Activated T-cell treated with anti-CD3 and anti-CD28 coated beads for 48 hours (primary cell): ENCODE results near the gene IDUA.
"Not testable (repeated sequence)": the region's sequence is repeated elsewhere in the genome, so short reads cannot be mapped to it uniquely, and the experiment has no call there.

Source experiments
- DNase-seq: peaks from one replicate; pipeline ENCODE4 v3.0.0-alpha.2; 2020; ENCODE audit warnings: low read depth

Gene IDUA

GRCh38 chr4:987624-988513 lies 1.0 kb downstream of the IDUA start:
- DNase-seq: no peak

- DNase-seq: no peak
These were observed 2.2 kb downstream of the IDUA start for GRCh38 chr4:988726-989721.

GRCh38 chr4:989722-990471 lies 3.1 kb downstream of the IDUA start:
- DNase-seq: no peak

GRCh38 chr4:990746-991367 lies 4.0 kb downstream of the IDUA start:
- no peak for DNase-seq

- DNase-seq: no peak
These were observed 4.8 kb downstream of the IDUA start for GRCh38 chr4:991451-992296.

- DNase-seq: no peak
These were observed 5.7 kb downstream of the IDUA start for GRCh38 chr4:992297-993110.

- DNase-seq: no peak
These were observed 6.5 kb downstream of the IDUA start, which contains the start of gene SLC26A1 for GRCh38 chr4:993111-994029. TSS of gene SLC26A1 (minus strand) at chr4:993404. CDS start at chr4:991703, 1,701 bp downstream.

- DNase-seq: no peak
These were observed 8.6 kb downstream of the IDUA start for GRCh38 chr4:995311-996026.

GRCh38 chr4:996030-996996 lies 9.5 kb downstream of the IDUA start:
- DNase-seq: no peak

- no peak for DNase-seq
These were observed 10.1 kb downstream of the IDUA start for GRCh38 chr4:996997-997374.

- no peak for DNase-seq
These were observed 10.7 kb downstream of the IDUA start for GRCh38 chr4:997375-998071.

GRCh38 chr4:998096-998691 lies 11.3 kb downstream of the IDUA start:
- no peak for DNase-seq

- DNase-seq: not testable (repeated sequence)
These were observed 12.5 kb downstream of the IDUA start for GRCh38 chr4:999240-999863.

- DNase-seq: no peak
These were observed 13.1 kb downstream of the IDUA start for GRCh38 chr4:999882-1000425.
